GM10266 (cell line): ENCODE measurements around the gene KLK1.
"Not testable (repeated sequence)": the region's sequence is repeated elsewhere in the genome, so short reads cannot be mapped to it uniquely, and the experiment has no call there.

Experiments used
- DNase-seq: peaks from one replicate; pipeline ENCODE4 v3.0.0; 2012; ENCODE audit errors: extremely low spot score
- TF ChIP-seq, protein P1 (sequence below): IDR thresholded peaks from 2 replicates; pipeline ENCODE4 v1.5.1; 2012; ENCODE audit warnings: mild to moderate bottlenecking, low read depth; ENCODE audit not compliant: control insufficient read depth, insufficient read depth; ENCODE audit errors: missing control alignments

Gene KLK1

DNA sequence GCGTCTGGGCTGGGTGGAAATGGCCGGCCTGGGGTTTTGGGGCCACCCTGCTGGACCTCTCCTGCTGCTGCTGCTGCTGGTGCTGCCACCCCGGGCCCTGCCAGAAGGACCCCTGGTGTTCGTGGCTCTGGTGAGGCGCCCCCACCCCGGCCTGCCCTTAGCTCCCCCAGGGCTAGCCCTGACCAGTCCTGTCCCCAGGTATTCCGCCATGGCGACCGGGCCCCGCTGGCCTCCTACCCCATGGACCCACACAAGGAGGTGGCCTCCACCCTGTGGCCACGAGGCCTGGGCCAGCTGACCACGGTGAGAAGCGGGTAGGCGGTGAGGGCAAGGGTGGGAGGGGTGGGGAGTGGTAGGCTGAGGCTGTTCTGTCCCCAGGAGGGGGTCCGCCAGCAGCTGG, 33.2 kb downstream of the KLK1 start, which contains the start of gene ACP4:
Gene ACP4 (plus strand): TSS at position 20 of the 400 bp plus-strand sequence. CDS start 0 bp downstream, at position 20.
- TF ChIP-seq, protein P1, sequence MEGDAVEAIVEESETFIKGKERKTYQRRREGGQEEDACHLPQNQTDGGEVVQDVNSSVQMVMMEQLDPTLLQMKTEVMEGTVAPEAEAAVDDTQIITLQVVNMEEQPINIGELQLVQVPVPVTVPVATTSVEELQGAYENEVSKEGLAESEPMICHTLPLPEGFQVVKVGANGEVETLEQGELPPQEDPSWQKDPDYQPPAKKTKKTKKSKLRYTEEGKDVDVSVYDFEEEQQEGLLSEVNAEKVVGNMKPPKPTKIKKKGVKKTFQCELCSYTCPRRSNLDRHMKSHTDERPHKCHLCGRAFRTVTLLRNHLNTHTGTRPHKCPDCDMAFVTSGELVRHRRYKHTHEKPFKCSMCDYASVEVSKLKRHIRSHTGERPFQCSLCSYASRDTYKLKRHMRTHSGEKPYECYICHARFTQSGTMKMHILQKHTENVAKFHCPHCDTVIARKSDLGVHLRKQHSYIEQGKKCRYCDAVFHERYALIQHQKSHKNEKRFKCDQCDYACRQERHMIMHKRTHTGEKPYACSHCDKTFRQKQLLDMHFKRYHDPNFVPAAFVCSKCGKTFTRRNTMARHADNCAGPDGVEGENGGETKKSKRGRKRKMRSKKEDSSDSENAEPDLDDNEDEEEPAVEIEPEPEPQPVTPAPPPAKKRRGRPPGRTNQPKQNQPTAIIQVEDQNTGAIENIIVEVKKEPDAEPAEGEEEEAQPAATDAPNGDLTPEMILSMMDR: no peak

DNA sequence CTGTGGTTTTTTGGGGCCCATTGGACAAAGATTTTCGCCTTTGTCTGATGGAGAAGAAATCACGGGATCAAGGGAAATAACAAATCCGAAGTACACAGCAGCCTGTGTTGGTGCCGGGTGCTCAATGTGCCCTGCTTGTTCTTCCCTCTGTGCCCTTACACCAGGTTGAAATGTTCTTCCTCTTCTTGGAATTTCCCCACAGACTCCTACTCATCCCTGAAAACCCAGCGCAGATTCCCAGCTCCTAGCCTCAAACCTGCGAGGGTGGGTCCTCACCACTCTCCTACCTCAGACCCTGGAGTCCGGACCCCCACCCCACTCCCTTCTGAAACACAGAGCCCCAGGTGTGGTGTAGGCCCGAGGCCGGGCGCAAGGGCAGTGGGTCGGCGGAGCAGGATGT, 38.3 kb downstream of the KLK1 start:
- TF ChIP-seq, protein P1: no peak

More for the DNA sequence above, 33.2 kb downstream of the KLK1 start, which contains the start of gene ACP4:
- no peak for DNase-seq

DNA sequence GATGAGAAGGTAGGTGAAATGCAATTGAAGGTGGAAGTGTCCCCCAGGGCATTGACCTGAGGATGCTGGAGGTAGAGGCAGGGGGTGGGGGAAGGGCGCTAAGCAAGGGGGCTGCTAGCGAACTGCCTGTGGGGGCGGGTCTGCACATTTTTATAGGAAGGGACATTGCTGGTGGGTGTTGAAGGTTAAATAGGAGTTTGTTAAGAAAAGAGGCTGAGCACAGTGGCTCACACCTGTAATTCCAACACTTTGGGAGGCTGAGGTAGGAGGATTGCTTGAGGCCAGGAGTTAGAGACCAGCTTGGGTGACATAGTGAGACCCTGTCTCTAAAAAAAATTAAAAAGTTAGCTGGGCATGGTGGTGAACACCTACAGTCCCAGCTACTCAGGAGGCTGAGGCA, 38.9 kb downstream of the KLK1 start:
- TF ChIP-seq, protein P1: no peak

More for the DNA sequence above, 38.3 kb downstream of the KLK1 start:
- no peak for DNase-seq

DNA sequence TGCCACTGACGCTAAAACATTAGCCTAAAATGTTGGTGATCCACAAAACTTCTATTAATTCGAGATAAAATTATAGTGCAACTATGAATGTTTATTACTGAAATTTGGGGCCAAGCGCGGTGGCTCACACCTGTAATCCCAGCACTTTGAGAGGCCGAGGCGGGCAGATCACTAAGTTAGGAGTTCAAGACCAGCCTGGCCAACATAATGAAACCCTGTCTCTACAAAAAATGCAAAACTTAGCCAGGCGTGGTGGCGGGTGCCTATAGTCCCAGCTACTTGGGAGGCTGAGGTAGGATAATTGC, 39.8 kb downstream of the KLK1 start:
- not testable (repeated sequence) for DNase-seq

More for the DNA sequence above, 38.9 kb downstream of the KLK1 start:
- no peak for DNase-seq

DNA sequence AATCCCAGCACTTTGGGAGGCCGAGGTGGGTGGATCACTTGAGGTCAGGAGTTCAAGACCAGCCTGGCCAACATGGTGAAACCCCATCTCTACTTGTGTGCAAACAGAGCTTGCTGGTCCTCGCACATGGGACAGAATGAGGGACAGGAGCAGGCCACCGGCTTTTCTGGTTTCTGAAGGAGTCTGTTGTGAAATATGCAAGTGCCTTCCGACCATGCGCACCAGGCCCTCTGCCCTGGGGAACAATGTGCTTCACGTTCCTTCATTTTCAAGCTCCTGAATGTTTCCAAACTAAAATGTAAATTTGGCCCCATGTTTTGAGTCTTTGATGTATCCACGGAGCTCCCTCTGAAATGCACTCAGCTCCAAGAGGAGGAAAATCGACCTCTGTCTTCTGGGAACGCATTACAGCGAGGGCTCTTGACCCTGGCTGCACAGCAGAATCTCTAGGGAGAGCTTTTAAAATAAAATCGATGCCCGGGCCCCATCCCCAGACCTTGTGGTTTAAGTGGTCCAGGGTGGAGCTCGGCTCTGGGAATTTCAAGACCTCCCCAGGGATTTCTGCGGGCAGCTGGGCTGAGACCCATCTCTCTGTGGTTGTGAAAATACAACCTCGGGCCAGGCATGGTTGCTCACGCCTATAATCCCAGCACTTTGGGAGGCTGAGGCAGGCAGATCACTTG, 42.7 kb downstream of the KLK1 start:
- TF ChIP-seq, protein P1: no peak

DNA sequence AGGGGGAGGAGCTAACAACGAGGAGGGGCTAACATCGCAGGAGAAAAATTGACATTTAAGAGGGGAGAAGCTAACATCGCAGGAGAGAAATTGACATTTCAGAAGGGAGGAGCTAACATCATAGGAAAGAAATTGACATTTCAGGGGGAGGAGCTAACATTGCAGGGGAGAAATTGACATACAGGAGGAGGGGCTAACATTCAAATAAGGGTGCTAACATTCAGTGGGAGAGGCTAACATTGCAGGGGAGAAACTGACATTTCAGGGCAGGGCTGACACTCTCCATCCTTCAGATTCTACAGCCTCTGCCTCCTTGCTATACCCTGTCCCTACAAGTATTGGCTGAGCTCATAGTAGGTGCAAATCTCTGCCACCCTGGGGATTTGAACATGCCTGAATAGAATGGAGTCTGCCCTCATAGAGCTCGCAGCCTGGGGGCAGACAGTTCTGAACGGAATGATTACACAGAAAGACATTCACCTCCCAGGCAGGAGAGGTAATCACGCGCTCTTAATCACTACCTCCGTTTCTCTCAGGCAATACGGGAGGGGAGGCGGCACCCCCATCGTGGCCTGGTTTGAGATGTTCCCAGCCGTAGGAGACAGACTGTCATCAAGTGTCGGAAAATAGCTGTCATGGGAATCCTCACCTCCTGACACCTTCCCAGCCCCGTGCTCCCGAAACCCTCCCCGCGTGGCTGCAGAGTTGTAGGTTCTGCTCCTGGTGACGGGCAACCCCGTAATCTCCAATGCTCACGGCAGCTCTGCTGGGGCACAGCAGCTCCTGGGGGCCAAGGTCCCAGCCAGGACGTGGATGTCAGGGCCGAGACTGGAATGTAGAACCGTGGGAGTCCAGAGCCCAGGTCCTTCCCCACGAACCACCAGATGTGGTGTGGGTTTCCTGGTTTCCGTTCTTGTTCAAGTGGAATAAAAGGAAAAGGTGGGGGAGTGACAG, 43.8 kb downstream of the KLK1 start:
- DNase-seq: no peak
- TF ChIP-seq, protein P1: no peak

More for the DNA sequence above, 42.7 kb downstream of the KLK1 start:
- no peak for DNase-seq

DNA sequence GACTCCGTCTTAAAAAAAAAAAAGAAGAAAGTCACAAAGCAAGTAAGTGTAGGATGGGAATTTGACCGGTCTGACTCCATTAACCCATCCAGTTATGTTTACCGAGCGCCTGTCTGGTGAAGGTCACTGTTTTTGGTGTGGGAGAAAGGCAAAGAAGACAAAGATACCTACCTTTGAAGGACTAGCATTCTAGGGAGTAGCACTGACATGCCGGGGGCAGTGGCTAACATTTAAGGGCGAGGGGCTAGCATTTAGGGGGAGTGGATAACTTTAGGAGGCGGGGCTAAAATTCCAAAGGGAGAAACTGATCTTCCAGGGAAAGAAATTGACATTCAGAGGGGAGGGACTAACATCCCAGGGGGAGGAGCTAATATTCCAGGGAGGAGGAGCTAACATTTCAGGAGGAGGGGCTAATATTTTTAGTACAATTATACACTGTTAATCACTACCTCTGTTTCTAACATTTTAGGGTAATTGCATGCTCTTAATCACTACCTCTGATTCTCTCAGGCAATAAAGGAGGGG, 44.6 kb downstream of the KLK1 start:
- DNase-seq: no peak
- TF ChIP-seq, protein P1: no peak
